SU-DHL-6 (cell line): ENCODE results near the gene PEAK3.

Source experiments
- H2AFZ ChIP-seq: fragments of 200-600 bp; sonication (generic); 2 replicates; pipeline ENCODE4 v1.6.1; 2014; ENCODE audit warnings: low read depth, mild to moderate bottlenecking, moderate library complexity, mixed read lengths, antibody characterized with exemption, low read length; ENCODE audit not compliant: severe bottlenecking
- H3F3A ChIP-seq: fragments of 200-600 bp; shearing (Covaris generic); 2 replicates; pipeline ENCODE4 v1.6.0; 2016; ENCODE audit warnings: antibody characterized with exemption, mild to moderate bottlenecking; ENCODE audit not compliant: insufficient read depth
- H3K27ac ChIP-seq: fragments of 200-600 bp; sonication (generic); 2 replicates; pipeline ENCODE4 v1.5.1; 2016; ENCODE audit warnings: low read depth, mild to moderate bottlenecking, low read length, moderate library complexity, mixed read lengths
- H3K27me3 ChIP-seq: fragments of 200-600 bp; sonication (generic), shearing (Covaris generic); 2 replicates; pipeline ENCODE4 v1.6.0; 2014; ENCODE audit warnings: mild to moderate bottlenecking, low read length
- H3K36me3 ChIP-seq: fragments of 200-600 bp; sonication (generic); 2 replicates; pipeline ENCODE4 v1.6.1; 2014; ENCODE audit warnings: mild to moderate bottlenecking, low read length, mixed read lengths
- H3K4me2 ChIP-seq: fragments of 300-600, 200-600 bp; shearing (Covaris generic), sonication (generic); 2 replicates; pipeline ENCODE4 v1.6.0; 2014; ENCODE audit warnings: low read length, low read depth, mild to moderate bottlenecking; ENCODE audit not compliant: poor library complexity, severe bottlenecking
- H3K4me3 ChIP-seq: fragments of 200-600 bp; sonication (generic); 2 replicates; pipeline ENCODE4 v1.5.1; 2014; ENCODE audit warnings: antibody characterized with exemption, low read length, mild to moderate bottlenecking, mixed read lengths; ENCODE audit not compliant: insufficient read depth, poor library complexity, severe bottlenecking
- H3K79me2 ChIP-seq: fragments of 200-600 bp; sonication (generic); 2 replicates; pipeline ENCODE4 v1.6.1; 2014; ENCODE audit warnings: mild to moderate bottlenecking, low read length, moderate library complexity; ENCODE audit not compliant: insufficient read depth
- H3K9ac ChIP-seq: fragments of 200-600 bp; sonication (generic); 2 replicates; pipeline ENCODE4 v1.7.0; 2014; ENCODE audit warnings: mild to moderate bottlenecking, low read length
- H3K9me2 ChIP-seq: fragments of 200-600 bp; sonication (generic); replicated peaks from 2 replicates; pipeline ENCODE4 v1.6.1; 2014; ENCODE audit warnings: low read length; ENCODE audit not compliant: insufficient read depth
- H3K9me3 ChIP-seq: fragments of 200-600 bp; sonication (generic); 2 replicates; pipeline ENCODE4 v1.6.1; 2014; ENCODE audit warnings: low read length, mixed read lengths; ENCODE audit not compliant: insufficient read depth
- H4K20me1 ChIP-seq: fragments of 200-600 bp; sonication (generic); 2 replicates; pipeline ENCODE4 v1.6.1; 2014; ENCODE audit warnings: low read depth, mild to moderate bottlenecking, antibody characterized with exemption, low read length, moderate library complexity, mixed read lengths
- CTCF ChIP-seq: fragments of 200-600 bp; sonication (generic); IDR thresholded peaks from one replicate; pipeline ENCODE4 v1.5.1; 2017; ENCODE audit warnings: antibody characterized with exemption, mild to moderate bottlenecking, low read length, moderate library complexity; ENCODE audit not compliant: insufficient read depth, poor library complexity, severe bottlenecking
- EZH2phosphoT487 ChIP-seq: fragments of 200-600 bp; sonication (generic), shearing (Covaris generic); conservative IDR thresholded peaks from 2 replicates; pipeline ENCODE4 v1.6.1; 2018; ENCODE audit warnings: mild to moderate bottlenecking, antibody characterized with exemption, low read length, moderate library complexity, mixed read lengths

PEAK3 gene

GRCh38 chr19:2289714-2290435 lies 7.9 kb upstream of the PEAK3 start:
- Histone ChIP-seq H4K20me1 (no peaks in the 10 kb centered on the region), H2AFZ (peak overlapping the region; percentile 12), H3K4me2 (peak overlapping the region; percentile 68), H3K9me3 (no peaks in the 10 kb centered on the region), H3F3A (0 out of 2 replicates have a peak, but pooled peaks cover 3% of the 10 kb centered on the region), H3K4me3 (peak overlapping the region; percentile 52), H3K79me2 (no peaks in the 10 kb centered on the region), H3K9me2 (no peaks in the 10 kb centered on the region), H3K27ac (peak overlapping the region; percentile 75), H3K36me3 (no peaks in the 10 kb centered on the region), H3K9ac (peak overlapping the region; percentile 51), H3K27me3 (no peaks in the 10 kb centered on the region)
- TF ChIP-seq CTCF: no peak
- TF ChIP-seq EZH2phosphoT487: no peak

- H3K27me3 ChIP-seq: no peaks in the 10 kb centered on the region
- H3K9me2 ChIP-seq: no peaks in the 10 kb centered on the region
- peak overlapping the region; percentile 75 for H3K27ac ChIP-seq
- H2AFZ ChIP-seq: no peak overlapping the region
- H4K20me1 ChIP-seq: no peaks in the 10 kb centered on the region
- H3K4me3 ChIP-seq: peak overlapping the region; percentile 52
- H3K79me2 ChIP-seq: no peaks in the 10 kb centered on the region
- no peaks in the 10 kb centered on the region for H3K36me3 ChIP-seq
- peak overlapping the region; percentile 51; the same call in 1 of the 2 replicates for H3K9ac ChIP-seq
- TF ChIP-seq CTCF (no peak), EZH2phosphoT487 (no peak)
- 0 out of 2 replicates have a peak, but pooled peaks cover 3% of the 10 kb centered on the region for H3F3A ChIP-seq
- peak overlapping the region; percentile 68 for H3K4me2 ChIP-seq
- no peaks in the 10 kb centered on the region for H3K9me3 ChIP-seq
Measured at GRCh38 chr19:2288818-2289713, 7.1 kb upstream of the PEAK3 start.

- no peaks in the 10 kb centered on the region for H3K27me3 ChIP-seq
- no peak overlapping the region for H3K27ac ChIP-seq
- H2AFZ ChIP-seq: no peak overlapping the region
- H3K9me3 ChIP-seq: no peaks in the 10 kb centered on the region
- 0 out of 2 replicates have a peak, but pooled peaks cover 3% of the 10 kb centered on the region for H3F3A ChIP-seq
- no peak overlapping the region for H3K9ac ChIP-seq
- no peaks in the 10 kb centered on the region for H3K36me3 ChIP-seq
- H3K4me2 ChIP-seq: no peak overlapping the region
- no peak overlapping the region for H3K4me3 ChIP-seq
- TF ChIP-seq CTCF (no peak), EZH2phosphoT487 (no peak)
- no peaks in the 10 kb centered on the region for H3K9me2 ChIP-seq
- H4K20me1 ChIP-seq: no peaks in the 10 kb centered on the region
- H3K79me2 ChIP-seq: no peaks in the 10 kb centered on the region
Measured at GRCh38 chr19:2288338-2288817, 6.4 kb upstream of the PEAK3 start.
